Esophagus muscularis mucosa (tissue), 4 donors: ENCODE results near the gene RBM19. TPM values are rescaled to one million over a fixed set of nuclear protein-coding genes. Genes with fewer than 3 reads are reported as not detected.

Source experiments
- DNase-seq: peaks from one replicate; pipeline ENCODE4 v3.0.0-alpha.2; 2017; ENCODE audit errors: extremely low spot score
- H3K27ac ChIP-seq, 4 donors: fragments of 200-600 bp; sonication (generic); replicated peaks in 1 of 4; 1 replicate in 3 of 4; 2 replicates in 1 of 4; pipeline ENCODE4 v1.5.1; 2016 to 2019; ENCODE audit warnings: mild to moderate bottlenecking in 1 of 4
- H3K27me3 ChIP-seq, 4 donors: fragments of 200-600 bp; sonication (generic); one replicate each; pipeline versions ENCODE4 v1.5.1 to v1.6.0; 2016 to 2019
- H3K36me3 ChIP-seq, 4 donors: fragments of 200-600 bp; sonication (generic); one replicate each; pipeline ENCODE4 v1.5.1; 2016 to 2019
- H3K4me1 ChIP-seq, 4 donors: fragments of 200-600 bp; sonication (generic); one replicate each; pipeline ENCODE4 v1.5.1; 2016 to 2019
- H3K4me3 ChIP-seq, 4 donors: fragments of 200-600 bp; sonication (generic); 1 replicate in 2 of 4; 2 replicates in 2 of 4; pipeline ENCODE4 v1.5.1; 2016 to 2019; ENCODE audit warnings: mild to moderate bottlenecking in 4 of 4, moderate library complexity in 1 of 4
- H3K9me3 ChIP-seq, 4 donors: fragments of 200-600 bp; sonication (generic); 1 replicate in 3 of 4; 2 replicates in 1 of 4; pipeline ENCODE4 v1.5.1; 2016 to 2019
- EP300 ChIP-seq: sonication (generic); formaldehyde crosslinking; IDR thresholded peaks from one replicate; pipeline ENCODE4 v1.6.1; 2017; ENCODE audit warnings: antibody characterized with exemption
- POLR2A ChIP-seq: fragments of 450-650 bp; IDR thresholded peaks from one replicate; pipeline ENCODE4 v1.6.1; 2017; ENCODE audit warnings: antibody characterized with exemption, moderate library complexity, mild to moderate bottlenecking, low read depth
- POLR2AphosphoS5 ChIP-seq, 2 donors: sonication (generic); formaldehyde crosslinking; IDR thresholded peaks; one replicate each; pipeline ENCODE4 v1.6.1; 2017; ENCODE audit warnings: antibody characterized with exemption in 2 of 2
- WGBS: methylation state at CpG from one replicate; pipeline ENCODE4 v1.1.5; 2018; 5-methylcytosine and 5-hydroxymethylcytosine counted together
- intact Hi-C: fragments of 100-400 bp; cut with DNase I; formaldehyde crosslinking; loops from one replicate; pipeline ENCODE4 v1.15.1; 2023
- total RNA-seq, 4 donors: library from RNA; depleted of rRNA; stranded (reverse); fragments of >200 nt; gene quantifications; one replicate each; pipeline versions ENCODE4 v1.1.0 to v1.2.1, GENCODE V29; 2016
- TF ChIP-seq, protein P1 (sequence below), 3 experiments: fragments of 200-600 bp in 2 of 3; fragments of 450-650 bp in 1 of 3; sonication (generic) in 2 of 3; IDR thresholded peaks; one replicate each; pipeline ENCODE4 v1.5.1; 2017 to 2019; ENCODE audit warnings: antibody characterized with exemption in 3 of 3, mild to moderate bottlenecking in 2 of 3, moderate library complexity in 1 of 3

RBM19 gene
- total RNA-seq, 4 donors from 2014 or later, result 26.7 to 40.0 (median 27.4) TPM

DNA sequence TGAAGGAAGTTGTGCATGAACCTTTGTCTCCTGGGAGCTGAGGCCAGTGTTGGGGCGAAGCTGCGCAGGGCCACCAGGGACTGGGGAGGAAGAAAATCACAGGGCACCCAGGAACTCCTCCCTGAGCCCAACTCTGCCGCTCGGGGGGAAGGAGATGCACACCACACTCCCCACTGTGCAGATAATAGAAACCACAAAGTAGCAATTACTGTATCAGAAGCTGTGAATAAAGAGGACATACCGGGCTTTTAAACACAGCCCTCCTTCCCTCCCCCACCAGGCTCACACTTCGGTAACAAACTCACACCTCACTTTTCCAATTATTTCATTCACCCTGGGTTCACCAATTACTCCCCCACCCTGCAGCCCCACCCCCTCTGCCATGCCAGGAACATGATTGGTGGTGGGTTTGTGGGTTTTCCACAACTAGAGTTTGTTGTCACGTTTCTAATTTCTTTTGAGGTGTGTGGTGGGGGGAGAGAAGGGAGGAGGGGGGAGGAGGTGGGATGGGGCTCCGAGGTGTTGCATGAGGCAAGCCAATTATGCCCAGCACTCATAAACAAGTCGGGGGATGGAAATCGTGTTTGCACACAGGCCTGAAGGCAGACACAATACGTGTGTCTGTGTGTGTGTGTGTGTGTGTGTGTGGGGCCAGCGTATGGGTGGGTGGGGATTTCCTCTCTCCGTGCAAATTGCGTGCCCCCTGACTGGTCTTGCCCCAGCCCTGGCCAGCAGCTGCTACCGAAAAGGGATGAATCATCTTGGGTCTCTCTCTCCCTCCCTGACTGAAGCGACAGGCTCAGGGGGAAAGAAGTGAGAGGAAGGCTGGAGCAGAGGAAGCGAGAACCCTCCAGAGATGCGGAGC is 103.3 kb downstream of the RBM19 start:
- Histone ChIP-seq H3K27me3 (no peaks in the 10 kb centered on the region), H3K36me3 (peaks cover 12 to 24% (median 20%) of the 10 kb centered on the region in 4 donors), H3K9me3 (no peaks in the 10 kb centered on the region), H3K27ac (no peak overlapping the region), H3K4me3 (no peak overlapping the region), H3K4me1 (peaks cover 0 to 3% (median 0%) of the 10 kb centered on the region in 4 donors)
- 75% methylated on average over 18 of the region's 18 CpGs for WGBS
- no peak for DNase-seq
- intact Hi-C loops, result no loop called here
- TF ChIP-seq POLR2AphosphoS5 (IDR thresholded peaks at IDR 0.05) (no peak), POLR2A (no peak), EP300 (no peak)
- TF ChIP-seq, protein P1, sequence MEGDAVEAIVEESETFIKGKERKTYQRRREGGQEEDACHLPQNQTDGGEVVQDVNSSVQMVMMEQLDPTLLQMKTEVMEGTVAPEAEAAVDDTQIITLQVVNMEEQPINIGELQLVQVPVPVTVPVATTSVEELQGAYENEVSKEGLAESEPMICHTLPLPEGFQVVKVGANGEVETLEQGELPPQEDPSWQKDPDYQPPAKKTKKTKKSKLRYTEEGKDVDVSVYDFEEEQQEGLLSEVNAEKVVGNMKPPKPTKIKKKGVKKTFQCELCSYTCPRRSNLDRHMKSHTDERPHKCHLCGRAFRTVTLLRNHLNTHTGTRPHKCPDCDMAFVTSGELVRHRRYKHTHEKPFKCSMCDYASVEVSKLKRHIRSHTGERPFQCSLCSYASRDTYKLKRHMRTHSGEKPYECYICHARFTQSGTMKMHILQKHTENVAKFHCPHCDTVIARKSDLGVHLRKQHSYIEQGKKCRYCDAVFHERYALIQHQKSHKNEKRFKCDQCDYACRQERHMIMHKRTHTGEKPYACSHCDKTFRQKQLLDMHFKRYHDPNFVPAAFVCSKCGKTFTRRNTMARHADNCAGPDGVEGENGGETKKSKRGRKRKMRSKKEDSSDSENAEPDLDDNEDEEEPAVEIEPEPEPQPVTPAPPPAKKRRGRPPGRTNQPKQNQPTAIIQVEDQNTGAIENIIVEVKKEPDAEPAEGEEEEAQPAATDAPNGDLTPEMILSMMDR (IDR thresholded peaks at IDR 0.05), result no peak

DNA sequence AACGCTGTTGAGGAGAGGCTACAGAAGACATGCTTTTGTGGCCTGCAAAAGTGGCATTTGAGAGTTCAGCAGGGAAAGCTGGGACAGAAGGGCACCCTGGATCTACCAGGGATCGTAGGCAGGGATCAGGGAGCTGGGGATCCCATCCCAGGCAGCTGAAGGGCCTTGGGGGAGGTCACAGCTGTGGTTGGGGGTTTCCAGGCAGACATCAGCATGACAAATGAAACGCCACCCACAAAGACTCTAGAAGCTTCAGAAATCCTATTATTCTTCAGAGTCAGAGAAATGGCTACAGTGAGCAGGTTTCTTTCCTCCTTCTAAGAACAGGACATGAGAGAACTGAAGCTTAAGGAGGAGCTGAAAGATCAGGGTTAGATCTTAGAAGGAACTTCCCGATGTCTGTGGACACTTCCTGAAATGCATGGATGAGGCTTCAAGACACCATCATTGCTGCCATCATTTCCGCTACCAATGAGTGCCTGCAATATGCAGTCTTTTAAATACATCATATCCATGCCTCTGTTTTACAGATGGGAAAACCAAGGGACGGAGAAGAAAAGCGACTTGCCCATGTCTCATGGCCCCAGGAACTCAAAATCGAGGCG is 104.3 kb downstream of the RBM19 start:
- no peak overlapping the region for H3K27ac ChIP-seq
- 92% methylated on average over 9 of the region's 9 CpGs for WGBS
- no peak overlapping the region for H3K4me3 ChIP-seq
- no peaks in the 10 kb centered on the region for H3K27me3 ChIP-seq
- peaks cover 0 to 3% (median 0%) of the 10 kb centered on the region in 4 donors for H3K4me1 ChIP-seq
- no peaks in the 10 kb centered on the region for H3K9me3 ChIP-seq
- TF ChIP-seq, protein P1 (IDR thresholded peaks at IDR 0.05), result no peak
- TF ChIP-seq POLR2A (no peak), EP300 (no peak), POLR2AphosphoS5 (IDR thresholded peaks at IDR 0.05) (no peak)
- intact Hi-C loops, result no loop called here
- DNase-seq, result no peak
- peaks cover 20 to 34% (median 30%) of the 10 kb centered on the region in 4 donors for H3K36me3 ChIP-seq

DNA sequence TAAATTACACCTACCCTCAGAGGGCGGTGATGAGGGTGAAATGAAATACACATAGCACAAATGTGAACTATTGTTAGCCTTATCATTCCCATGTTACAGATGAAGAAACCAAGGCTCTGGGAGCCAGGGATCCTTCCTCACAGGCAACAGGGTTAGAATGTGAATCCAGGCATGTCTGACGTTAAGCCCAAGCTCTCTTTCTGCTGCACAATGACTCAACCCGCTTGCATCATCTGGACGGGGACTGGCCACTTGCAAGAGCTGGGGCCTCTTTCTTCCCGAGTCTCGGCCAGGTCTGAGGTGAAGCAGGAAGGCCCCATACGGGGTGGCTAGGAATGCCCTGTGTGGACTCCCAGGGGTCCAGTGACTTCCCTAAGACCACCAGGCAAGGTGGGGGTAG is 105.2 kb downstream of the RBM19 start:
- Histone ChIP-seq H3K36me3 (peaks cover 20 to 36% (median 34%) of the 10 kb centered on the region in 4 donors), H3K4me3 (no peak overlapping the region), H3K4me1 (peaks cover 0 to 6% (median 2%) of the 10 kb centered on the region in 4 donors), H3K27ac (no peak overlapping the region), H3K9me3 (no peaks in the 10 kb centered on the region), H3K27me3 (no peaks in the 10 kb centered on the region)
- WGBS, result 93% methylated on average over 7 of the region's 7 CpGs
- no peak for DNase-seq
- intact Hi-C loops, result no loop called here
- TF ChIP-seq POLR2A (no peak), EP300 (no peak), POLR2AphosphoS5 (IDR thresholded peaks at IDR 0.05) (no peak)
- TF ChIP-seq, protein P1 (IDR thresholded peaks at IDR 0.05), result no peak

DNA sequence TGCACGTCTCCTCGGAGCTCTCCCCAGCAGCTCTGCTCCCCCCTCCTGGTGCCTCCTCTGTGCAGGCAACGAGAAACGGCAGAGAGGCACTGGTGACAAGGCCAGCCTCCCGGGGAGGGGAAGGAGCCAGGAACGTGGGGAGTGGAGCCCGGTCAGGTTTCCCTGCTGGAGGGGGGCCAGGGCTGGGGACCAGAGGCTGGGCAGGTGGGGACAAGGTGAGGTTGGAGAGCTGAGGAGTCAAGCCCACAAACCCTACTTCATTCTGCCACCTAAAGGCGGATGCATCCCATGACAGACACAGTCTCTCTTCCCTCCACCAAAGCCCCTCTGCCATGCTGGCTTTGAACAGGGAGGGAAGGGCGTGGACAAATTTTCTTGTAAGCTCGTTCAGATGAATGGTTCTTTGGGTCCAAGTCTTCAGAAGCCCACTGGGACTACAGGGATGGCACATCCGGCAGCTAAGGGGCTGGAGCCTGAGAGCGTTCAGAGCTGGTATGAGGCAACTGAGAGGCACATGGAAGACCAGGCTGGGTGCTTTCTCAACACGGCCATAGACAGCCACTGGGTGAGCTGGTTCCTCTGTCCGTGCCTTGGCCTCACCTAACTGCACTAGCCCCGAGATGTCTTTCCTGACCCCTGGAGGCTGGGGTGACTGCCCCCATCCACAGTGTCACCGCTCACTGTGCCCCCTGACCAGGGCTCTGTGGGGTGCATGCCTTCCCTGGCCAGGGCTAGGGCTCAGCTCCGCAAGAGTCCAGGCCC is 105.9 kb downstream of the RBM19 start:
- WGBS, result 83% methylated on average over 15 of the region's 17 CpGs

More for the DNA sequence above, 105.9 kb downstream of the RBM19 start:
- Histone ChIP-seq H3K4me1 (peaks cover 0 to 7% (median 3%) of the 10 kb centered on the region in 4 donors), H3K36me3 (peaks cover 20 to 36% (median 35%) of the 10 kb centered on the region in 4 donors), H3K9me3 (no peaks in the 10 kb centered on the region), H3K4me3 (no peak overlapping the region), H3K27ac (no peak overlapping the region), H3K27me3 (no peaks in the 10 kb centered on the region)
- DNase-seq, result no peak
- intact Hi-C loops, result no loop called here
- no peak for TF ChIP-seq EP300
- no peak for TF ChIP-seq POLR2A
- TF ChIP-seq POLR2AphosphoS5 (IDR thresholded peaks at IDR 0.05), result no peak
- TF ChIP-seq, protein P1 (IDR thresholded peaks at IDR 0.05), result no peak
